A673 (cell line): ENCODE data around the gene WDR20.

ENCODE experiments used
- EZH2 ChIP-seq: fragments of 200-600 bp; sonication (generic); IDR thresholded peaks from 2 replicates; pipeline ENCODE4 v1.6.1; 2017; ENCODE audit warnings: borderline replicate concordance, low read depth, mild to moderate bottlenecking, mixed read lengths, antibody characterized with exemption, low read length; ENCODE audit not compliant: poor library complexity, severe bottlenecking
- TF ChIP-seq, protein P1 (sequence below): fragments of 300-800, 200-600 bp; sonication (generic); conservative IDR thresholded peaks from 2 replicates; pipeline ENCODE4 v1.5.1; 2017; ENCODE audit warnings: low read depth, mild to moderate bottlenecking, antibody characterized with exemption, low read length, moderate library complexity, mixed read lengths

DNA sequence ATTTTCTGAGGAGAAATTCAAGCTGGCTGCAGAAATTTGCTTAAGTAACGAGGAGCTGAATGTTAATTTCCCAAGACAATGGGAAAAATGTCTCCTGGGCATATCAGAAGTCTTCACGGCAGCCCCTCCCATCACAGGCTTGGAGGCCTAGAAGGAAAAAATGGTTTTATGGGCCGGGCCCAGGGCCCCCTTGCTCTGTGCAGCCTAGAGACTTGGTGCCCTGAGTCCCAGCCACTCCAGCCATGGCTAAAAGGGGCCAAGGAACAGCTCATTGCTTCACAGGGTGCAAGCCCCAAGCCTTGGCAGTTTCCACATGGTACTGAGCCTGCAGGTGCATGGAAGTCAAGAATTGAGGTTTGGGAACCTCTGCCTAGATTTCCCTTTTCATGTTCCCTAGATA lies 28.6 kb upstream of the WDR20 start:
- TF ChIP-seq, protein P1, sequence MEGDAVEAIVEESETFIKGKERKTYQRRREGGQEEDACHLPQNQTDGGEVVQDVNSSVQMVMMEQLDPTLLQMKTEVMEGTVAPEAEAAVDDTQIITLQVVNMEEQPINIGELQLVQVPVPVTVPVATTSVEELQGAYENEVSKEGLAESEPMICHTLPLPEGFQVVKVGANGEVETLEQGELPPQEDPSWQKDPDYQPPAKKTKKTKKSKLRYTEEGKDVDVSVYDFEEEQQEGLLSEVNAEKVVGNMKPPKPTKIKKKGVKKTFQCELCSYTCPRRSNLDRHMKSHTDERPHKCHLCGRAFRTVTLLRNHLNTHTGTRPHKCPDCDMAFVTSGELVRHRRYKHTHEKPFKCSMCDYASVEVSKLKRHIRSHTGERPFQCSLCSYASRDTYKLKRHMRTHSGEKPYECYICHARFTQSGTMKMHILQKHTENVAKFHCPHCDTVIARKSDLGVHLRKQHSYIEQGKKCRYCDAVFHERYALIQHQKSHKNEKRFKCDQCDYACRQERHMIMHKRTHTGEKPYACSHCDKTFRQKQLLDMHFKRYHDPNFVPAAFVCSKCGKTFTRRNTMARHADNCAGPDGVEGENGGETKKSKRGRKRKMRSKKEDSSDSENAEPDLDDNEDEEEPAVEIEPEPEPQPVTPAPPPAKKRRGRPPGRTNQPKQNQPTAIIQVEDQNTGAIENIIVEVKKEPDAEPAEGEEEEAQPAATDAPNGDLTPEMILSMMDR: no peak
- TF ChIP-seq EZH2: no peak
